DMS114 treated with DMSO at 0.1 percent for 48 hours (cell line): ENCODE data around the gene SMS.

Experiments used
- DNase-seq: peaks from one replicate; lab custom pipeline; 2025; ENCODE audit not compliant: unreplicated experiment; lab: John Stamatoyannopoulos, UW

Gene SMS

DNA sequence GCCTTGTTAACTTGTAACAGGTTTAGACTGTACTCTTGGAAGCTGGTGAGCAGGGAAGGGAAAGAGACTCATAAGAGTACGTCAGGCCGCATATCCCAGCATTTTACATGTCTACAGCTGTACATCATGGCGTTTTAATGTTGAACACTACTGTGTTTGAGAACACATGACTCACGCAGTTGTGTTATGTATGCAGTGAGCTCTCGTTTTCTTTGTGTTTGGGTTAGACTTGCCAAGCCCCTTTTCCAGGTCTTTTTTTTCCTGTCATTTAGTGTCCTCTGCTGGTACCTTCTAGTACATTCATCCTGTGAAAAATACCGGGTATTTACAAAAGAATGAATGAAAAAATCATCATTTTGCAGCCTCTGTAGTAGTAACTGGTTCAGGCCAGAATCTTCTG lies 35.3 kb downstream of the SMS start:
- no peak for DNase-seq

GRCh38 chrX:21978346-21978745 lies 37.8 kb downstream of the SMS start:
- no peak for DNase-seq

DNA sequence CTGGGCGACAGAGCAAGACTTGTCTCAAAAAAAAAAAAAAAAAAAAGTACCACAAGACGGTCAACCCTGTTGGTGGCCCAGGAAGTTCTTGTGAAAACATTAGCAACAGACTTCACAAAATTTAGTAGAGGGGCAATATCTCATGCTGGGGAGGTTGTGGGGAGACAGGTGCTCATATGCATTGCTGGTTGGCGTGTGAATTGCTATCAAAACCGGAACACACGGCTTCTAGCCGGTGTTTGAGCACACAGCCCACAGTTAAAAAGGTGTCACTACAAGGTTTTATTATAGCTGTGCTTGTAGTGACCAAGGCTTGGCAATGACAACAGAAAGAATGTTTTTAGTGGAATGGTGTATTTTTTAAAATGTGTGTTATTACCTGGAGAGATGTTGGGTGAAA lies 41.8 kb downstream of the SMS start:
- DNase-seq: no peak

DNA sequence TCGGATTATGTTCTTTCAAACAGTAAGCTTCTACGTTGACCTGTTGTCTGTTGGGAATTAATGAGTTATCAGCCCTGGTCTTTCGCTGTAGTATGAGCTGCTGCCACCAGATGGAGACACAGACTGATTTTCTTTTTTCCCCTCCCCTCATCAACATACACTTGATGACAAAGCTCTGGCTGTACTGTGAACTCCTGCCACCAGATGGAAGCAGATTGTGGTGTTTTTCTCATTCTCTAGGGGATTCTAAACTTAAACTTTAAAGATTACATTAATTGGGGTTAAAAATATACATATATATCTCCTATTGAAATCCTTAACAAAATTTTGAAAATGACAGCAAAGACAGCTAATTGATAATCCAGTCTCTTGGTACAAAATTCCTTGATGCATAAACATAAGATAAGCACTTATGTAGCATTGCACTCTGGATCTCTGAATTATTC lies 44.8 kb downstream of the SMS start:
- peak; percentile 73 for DNase-seq

GRCh38 chrX:21986596-21986995 lies 46.1 kb downstream of the SMS start:
- no peak for DNase-seq

- no peak for DNase-seq
Observed at GRCh38 chrX:21989384-21989783, 48.9 kb downstream of the SMS start.

DNA sequence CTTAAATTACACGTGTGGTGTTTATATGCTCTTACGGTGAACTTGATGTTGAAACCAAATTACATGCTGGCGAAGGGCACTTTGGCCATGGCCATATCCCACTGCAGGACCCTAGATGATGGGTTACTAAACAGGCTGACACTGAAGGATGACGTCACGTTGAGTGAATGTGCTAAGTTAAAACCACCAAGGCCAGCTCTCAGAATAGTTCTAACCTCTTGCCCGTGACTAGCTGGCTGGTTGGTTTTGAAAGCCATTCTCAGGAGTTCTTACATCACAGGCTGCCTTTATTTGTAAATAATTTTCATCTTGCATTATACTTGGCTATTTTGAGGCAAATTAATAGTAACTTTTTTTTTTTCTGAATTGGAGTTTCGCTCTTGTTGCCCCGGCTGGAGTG lies 50.3 kb downstream of the SMS start:
- DNase-seq: no peak

DNA sequence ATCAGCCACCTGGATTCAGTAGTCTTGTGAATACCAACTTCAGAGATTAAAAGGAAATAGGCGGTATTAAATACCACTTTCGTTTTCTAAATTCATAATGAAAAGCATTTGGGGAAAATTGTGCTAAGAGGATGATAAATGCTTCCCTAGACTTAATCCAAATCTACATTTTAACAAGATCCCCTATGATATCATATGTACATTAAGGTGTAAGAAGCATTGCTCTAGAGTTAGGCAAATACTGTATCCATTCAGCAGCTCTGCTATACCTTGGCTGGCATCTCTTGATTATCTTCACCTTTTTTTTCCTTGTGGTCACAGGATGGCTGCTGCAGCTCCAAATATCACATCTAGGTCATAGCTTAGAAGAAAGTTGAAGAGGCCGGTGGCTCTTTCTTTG lies 51.0 kb downstream of the SMS start:
- DNase-seq: no peak

DNA sequence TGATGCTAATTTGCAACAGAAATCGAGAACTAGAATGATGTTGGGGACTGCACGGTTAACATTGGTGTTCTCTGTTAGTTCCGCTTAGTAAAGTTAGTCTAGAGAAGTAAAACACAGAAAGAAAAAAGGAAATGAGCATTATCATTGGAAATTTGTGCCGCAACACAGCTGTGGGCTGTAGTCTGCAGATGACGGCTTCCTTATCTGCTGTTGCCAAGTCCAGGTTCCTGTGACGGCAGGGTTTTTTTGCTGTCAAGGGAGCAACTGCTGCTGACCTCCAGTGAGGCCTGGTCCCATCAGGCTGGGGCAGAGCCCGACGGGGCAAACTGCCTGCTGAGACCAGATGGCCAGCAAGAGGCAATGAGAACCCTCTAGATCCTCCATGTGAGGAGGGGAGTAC lies 52.8 kb downstream of the SMS start:
- DNase-seq: no peak

- DNase-seq: no peak
Observed at GRCh38 chrX:21996872-21997455, 56.5 kb downstream of the SMS start.

GRCh38 chrX:21998037-21998436 lies 57.5 kb downstream of the SMS start:
- no peak for DNase-seq

- no peak for DNase-seq
Observed at GRCh38 chrX:22004866-22005265, 64.4 kb downstream of the SMS start.

DNA sequence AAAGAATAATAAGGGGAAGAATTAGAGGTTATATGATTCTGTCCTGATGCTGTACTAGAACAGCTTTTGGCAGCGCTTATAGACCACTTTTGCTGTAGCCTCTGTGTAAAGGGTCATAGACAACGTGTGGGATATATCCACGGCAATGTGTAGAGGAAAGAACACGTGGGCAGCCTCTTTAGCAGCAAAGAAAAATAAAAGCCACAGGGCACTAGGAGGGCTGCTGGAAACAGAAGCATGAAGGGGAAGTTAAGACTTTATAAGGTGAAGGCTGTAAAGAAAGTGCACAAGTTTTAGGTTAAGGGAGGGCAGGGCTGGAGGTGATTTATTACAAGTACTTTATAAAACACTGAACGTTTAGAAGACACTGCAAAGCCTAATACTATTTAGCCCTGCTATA lies 71.5 kb downstream of the SMS start:
- DNase-seq: no peak

GRCh38 chrX:22012931-22013330 lies 72.4 kb downstream of the SMS start:
- no peak for DNase-seq

GRCh38 chrX:22015139-22015750 lies 74.7 kb downstream of the SMS start:
- no peak for DNase-seq

GRCh38 chrX:22021751-22022324 lies 81.3 kb downstream of the SMS start:
- no peak for DNase-seq

GRCh38 chrX:22024577-22024976 lies 84.1 kb downstream of the SMS start:
- no peak for DNase-seq

GRCh38 chrX:22025751-22026150 lies 85.2 kb downstream of the SMS start:
- DNase-seq: no peak

- DNase-seq: no peak
Observed at GRCh38 chrX:22026731-22027130, 86.2 kb downstream of the SMS start.

- no peak for DNase-seq
Observed at GRCh38 chrX:22032084-22032483, 91.6 kb downstream of the SMS start, which contains the start of gene PHEX. PHEX (plus strand) TSS chrX:22032325; CDS start chrX:22033006, 681 bp downstream.

DNA sequence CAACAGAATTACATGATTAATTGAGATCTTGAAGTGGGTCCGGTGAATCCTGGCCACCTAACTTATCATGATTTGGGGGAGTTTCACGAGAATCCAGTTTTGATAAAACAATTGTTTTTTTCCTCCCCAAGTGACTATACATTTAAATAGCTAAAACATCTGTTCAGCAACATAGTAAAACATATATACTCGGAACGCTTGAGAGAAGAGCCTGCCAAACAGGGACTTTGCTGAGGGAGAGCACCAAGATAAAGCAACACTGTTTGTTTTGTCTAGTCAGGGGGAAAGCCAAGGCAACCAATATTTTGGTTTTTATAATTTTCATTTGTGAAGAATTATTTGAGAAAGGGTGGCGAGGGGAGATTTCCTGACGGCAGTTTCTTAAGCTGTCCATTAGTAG lies 92.0 kb downstream of the SMS start:
- DNase-seq: no peak

GRCh38 chrX:22033818-22034217 lies 93.3 kb downstream of the SMS start:
- no peak for DNase-seq

DNA sequence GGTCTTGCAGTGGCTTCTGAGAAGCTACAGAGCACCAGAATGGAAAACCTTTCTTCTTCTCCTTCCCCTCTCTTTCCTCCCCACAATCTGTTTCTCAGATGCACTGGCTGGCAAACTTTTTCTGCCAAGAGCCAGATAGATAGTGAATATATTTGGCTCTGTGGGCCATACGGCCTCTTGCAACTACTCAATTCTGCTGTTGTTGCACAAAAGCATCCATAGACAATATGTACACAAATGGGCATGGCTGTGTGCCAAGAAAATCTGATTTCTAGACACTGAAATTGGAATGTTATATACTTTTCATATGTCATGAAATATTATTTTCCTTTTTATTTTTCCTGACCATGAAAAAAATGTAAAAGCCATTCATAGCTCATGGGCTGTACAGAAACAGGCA lies 94.7 kb downstream of the SMS start:
- DNase-seq: no peak
